GM23338 (cell line): Measurements from ENCODE around the gene MAPKAPK2.

Experiments
- CTCF ChIP-seq, 2 experiments: fragments of 200-600 bp in 1 of 2; sonication (generic) in 1 of 2; conservative IDR thresholded peaks; 2 replicates each; pipeline versions ENCODE4 v1.5.1 to v1.6.1; 2016 to 2017; ENCODE audit warnings: antibody characterized with exemption in 2 of 2, low read depth in 2 of 2, mild to moderate bottlenecking in 2 of 2, moderate library complexity in 1 of 2
- EZH2 ChIP-seq: fragments of 200-600 bp; sonication (generic); IDR thresholded peaks from one replicate; pipeline ENCODE4 v1.8.0; 2017; ENCODE audit warnings: antibody characterized with exemption, mild to moderate bottlenecking, low read depth; ENCODE audit not compliant: unreplicated experiment
- EZH2phosphoT487 ChIP-seq: fragments of 200-600 bp; sonication (generic); IDR thresholded peaks from one replicate; pipeline ENCODE4 v1.8.1; 2018; ENCODE audit warnings: antibody characterized with exemption; ENCODE audit not compliant: unreplicated experiment
- JUNB ChIP-seq: IDR thresholded peaks from one replicate; pipeline ENCODE4 v1.6.1; 2016; ENCODE audit warnings: antibody characterized with exemption; ENCODE audit not compliant: unreplicated experiment
- POLR2AphosphoS5 ChIP-seq: IDR thresholded peaks from 2 replicates; pipeline ENCODE4 v1.6.1; 2016; ENCODE audit warnings: antibody characterized with exemption, low read depth
- REST ChIP-seq: IDR thresholded peaks from one replicate; pipeline ENCODE4 v1.6.1; 2018; ENCODE audit warnings: antibody characterized with exemption; ENCODE audit not compliant: unreplicated experiment
- ZNF114 ChIP-seq: fragments of 250-450 bp; sonication (Bioruptor Pico); IDR thresholded peaks from 2 replicates; pipeline ENCODE4 v1.5.0; 2020; ENCODE audit warnings: mild to moderate bottlenecking, moderate library complexity

GRCh38 chr1:206708058-206708457 is 23.4 kb downstream of the MAPKAPK2 start:
- TF ChIP-seq CTCF (conservative IDR thresholded peaks at IDR 0.05; ENCODE audit: low read depth in 2 of 2) (peak in 1 of 2 experiments; percentile 34; a peak in 1 of 4 replicates), EZH2 (no peak), JUNB (no peak), EZH2phosphoT487 (no peak), POLR2AphosphoS5 (no peak), ZNF114 (CRISPR knock-in tag) (no peak), REST (no peak)
